AG04449 (cell line): ENCODE data around the gene PCDHGC3.

ENCODE experiments used
- CTCF ChIA-PET: fragments of 350-600 bp; formaldehyde crosslinking; extraction: SDS; loops from one replicate; lab custom pipeline; 2021; ENCODE audit warnings: antibody characterized with exemption; lab: Yijun Ruan, JAX
- POLR2A ChIA-PET: fragments of 400-600, 350-600 bp; formaldehyde crosslinking; extraction: SDS; loops from one replicate; lab custom pipeline; 2020; ENCODE audit warnings: antibody characterized with exemption, inconsistent platforms; lab: Yijun Ruan, JAX
- DNase-seq: peaks from one replicate; pipeline ENCODE4 v3.0.0-alpha.2; 2010; ENCODE audit warnings: low read depth, low spot score
- H3K4me3 ChIP-seq: 2 replicates; pipeline ENCODE4 v1.5.1; 2011; ENCODE audit warnings: low read depth, mild to moderate bottlenecking, control low read depth, low read length
- TF ChIP-seq, protein P1 (sequence below): IDR thresholded peaks from one replicate; pipeline ENCODE4 v1.5.1; 2011; ENCODE audit warnings: mild to moderate bottlenecking, moderate library complexity, low read length, control low read depth, inconsistent platforms; ENCODE audit not compliant: insufficient read depth; ENCODE audit errors: missing control alignments

PCDHGC3 gene

DNA sequence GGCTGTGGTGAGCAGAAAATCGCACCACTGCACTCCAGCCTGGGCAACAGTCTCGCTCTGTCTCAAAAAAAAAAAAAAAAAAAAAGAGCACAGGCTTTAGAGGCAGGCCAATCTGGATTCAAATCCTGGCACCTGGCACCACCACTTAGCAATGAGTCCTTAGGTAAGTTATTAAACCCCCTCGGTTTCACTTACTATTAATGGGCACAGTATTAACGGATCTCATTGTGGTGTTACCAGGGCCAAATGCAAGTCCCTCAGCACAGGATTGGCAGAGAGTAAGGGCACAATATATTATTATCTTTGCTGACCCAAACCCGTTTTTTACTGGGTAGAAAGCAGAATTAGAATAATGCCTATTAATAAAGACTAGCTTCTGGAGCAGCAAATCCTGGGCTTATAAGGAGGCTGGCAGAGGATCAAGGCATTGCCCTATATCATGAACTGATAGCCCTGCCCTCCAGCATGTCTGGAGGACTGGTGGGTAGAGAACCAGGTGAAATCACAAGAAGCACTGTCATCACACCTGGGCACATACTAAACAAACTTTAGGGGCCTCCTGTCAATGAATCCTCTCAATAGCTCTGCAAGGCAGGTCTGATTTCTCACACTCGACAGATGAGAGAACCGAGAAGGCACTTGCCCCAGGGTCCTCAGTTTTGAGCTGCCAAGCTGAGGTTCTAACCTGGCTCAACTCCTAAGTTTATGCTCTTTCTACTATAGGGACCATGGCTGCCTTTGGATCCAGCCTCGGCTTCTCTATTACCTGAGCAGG is 30.8 kb downstream of the PCDHGC3 start:
- ChIA-PET CTCF (interaction anchor here (1.5 to 37.5 kb wide), 8 partner anchors 8 to 89 kb away, joined by 4 to 856 read pairs (median 12); partner anchors contain the start of genes PCDHGA10, PCDHGA11, PCDHGB7 and PCDHGC3), POLR2A (interaction anchor here (0.5 to 3.1 kb wide), 3 partner anchors 11 to 15 kb away, joined by 4 to 33 read pairs (median 17); no protein-coding TSS in a partner anchor)
- no peak overlapping the region for H3K4me3 ChIP-seq
- no peak for DNase-seq
- TF ChIP-seq, protein P1, sequence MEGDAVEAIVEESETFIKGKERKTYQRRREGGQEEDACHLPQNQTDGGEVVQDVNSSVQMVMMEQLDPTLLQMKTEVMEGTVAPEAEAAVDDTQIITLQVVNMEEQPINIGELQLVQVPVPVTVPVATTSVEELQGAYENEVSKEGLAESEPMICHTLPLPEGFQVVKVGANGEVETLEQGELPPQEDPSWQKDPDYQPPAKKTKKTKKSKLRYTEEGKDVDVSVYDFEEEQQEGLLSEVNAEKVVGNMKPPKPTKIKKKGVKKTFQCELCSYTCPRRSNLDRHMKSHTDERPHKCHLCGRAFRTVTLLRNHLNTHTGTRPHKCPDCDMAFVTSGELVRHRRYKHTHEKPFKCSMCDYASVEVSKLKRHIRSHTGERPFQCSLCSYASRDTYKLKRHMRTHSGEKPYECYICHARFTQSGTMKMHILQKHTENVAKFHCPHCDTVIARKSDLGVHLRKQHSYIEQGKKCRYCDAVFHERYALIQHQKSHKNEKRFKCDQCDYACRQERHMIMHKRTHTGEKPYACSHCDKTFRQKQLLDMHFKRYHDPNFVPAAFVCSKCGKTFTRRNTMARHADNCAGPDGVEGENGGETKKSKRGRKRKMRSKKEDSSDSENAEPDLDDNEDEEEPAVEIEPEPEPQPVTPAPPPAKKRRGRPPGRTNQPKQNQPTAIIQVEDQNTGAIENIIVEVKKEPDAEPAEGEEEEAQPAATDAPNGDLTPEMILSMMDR = no peak

DNA sequence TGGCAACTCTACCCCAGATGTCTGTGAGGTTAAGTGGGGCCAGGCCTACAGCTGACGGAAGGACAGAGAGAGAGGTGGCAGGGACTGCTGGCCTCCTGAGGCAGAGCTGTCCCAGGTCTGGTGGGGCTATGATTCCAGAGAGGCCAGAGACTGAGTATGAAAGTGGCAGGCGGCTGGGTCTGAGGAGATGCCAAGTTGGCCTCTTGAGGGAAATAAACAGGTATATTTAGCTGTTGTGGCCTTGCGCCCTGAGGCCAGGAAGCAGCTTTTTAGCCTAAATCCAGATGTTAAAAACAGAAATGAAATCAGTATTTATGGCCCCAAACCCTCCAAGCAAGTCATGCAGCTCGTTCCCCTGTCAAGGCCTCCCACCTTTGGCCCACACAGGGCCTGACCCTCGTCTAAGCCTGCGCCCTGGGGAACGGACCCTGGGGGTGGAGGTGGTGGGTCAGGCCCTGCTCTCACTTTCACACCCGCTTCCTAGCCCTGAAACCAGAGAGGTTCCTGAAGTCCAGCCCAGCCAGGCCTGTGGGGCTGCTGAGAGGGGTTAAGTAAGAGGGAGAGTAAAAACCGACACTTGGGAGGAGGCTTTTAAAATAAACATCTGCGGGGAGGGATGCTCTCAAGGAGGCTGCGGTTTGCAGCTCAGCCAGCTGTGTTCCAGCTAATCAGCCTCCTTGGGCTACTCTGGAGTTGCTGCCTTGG is 31.8 kb downstream of the PCDHGC3 start:
- H3K4me3 ChIP-seq = peak overlapping the region; percentile 48
- ChIA-PET CTCF (interaction anchor here (1.1 to 37.5 kb wide), 11 partner anchors 9 to 111 kb away, joined by 3 to 856 read pairs (median 10); partner anchors contain the start of genes PCDHGA10, PCDHGA11, PCDHGA12 and PCDHGB7), POLR2A (interaction anchor here (0.8 to 3.1 kb wide), 8 partner anchors 11 to 180 kb away, joined by 3 to 33 read pairs (median 14); partner anchors contain the start of genes PCDHGC3 and PCDHGC5)
- TF ChIP-seq, protein P1 = no peak
- peak; percentile 67 for DNase-seq

DNA sequence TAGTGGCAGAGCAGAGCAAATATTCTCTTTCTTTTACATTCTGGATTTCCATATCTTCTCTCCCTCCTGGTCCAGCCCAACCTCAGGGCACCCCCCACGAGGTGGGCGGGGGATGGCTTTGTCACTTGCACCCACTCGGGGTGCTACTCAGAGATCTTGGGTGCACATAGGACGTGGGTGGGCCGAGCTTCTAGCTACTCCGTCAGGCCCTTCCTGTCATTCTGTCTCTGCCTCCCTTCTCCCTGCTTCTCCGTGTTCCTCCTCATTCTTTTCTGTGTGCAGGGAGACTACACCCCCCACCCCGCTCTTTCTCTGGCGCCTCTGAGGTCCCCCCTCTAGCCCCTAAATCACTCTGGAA is 32.7 kb downstream of the PCDHGC3 start:
- ChIA-PET POLR2A (interaction anchor here (0.9 to 3.1 kb wide), 10 partner anchors 10 to 49 kb away, joined by 3 to 33 read pairs (median 11); partner anchors contain the start of genes PCDHGC3 and PCDHGC5), CTCF (interaction anchor here (1.1 to 37.5 kb wide), 11 partner anchors 9 to 164 kb away, joined by 3 to 856 read pairs (median 10); partner anchors contain the start of genes PCDHGA10, PCDHGA11, PCDHGA12 and PCDHGA3)
- H3K4me3 ChIP-seq = peak overlapping the region; percentile 48
- DNase-seq = no peak
- TF ChIP-seq, protein P1 = no peak

GRCh38 chr5:141508798-141509611 is 33.2 kb downstream of the PCDHGC3 start:
- POLR2A ChIA-PET = interaction anchor here (0.7 to 3.1 kb wide), 11 partner anchors 9 to 48 kb away, joined by 3 to 33 read pairs (median 6); partner anchors contain the start of genes PCDHGC3 and PCDHGC5
- peak overlapping the region; percentile 48 for H3K4me3 ChIP-seq
- TF ChIP-seq, protein P1 = no peak
- peak; percentile 91 for DNase-seq
- CTCF ChIA-PET = interaction anchor here (1.1 to 37.5 kb wide), 11 partner anchors 8 to 165 kb away, joined by 3 to 856 read pairs (median 11); partner anchors contain the start of genes PCDHGA10, PCDHGA11, PCDHGA3 and PCDHGB7

DNA sequence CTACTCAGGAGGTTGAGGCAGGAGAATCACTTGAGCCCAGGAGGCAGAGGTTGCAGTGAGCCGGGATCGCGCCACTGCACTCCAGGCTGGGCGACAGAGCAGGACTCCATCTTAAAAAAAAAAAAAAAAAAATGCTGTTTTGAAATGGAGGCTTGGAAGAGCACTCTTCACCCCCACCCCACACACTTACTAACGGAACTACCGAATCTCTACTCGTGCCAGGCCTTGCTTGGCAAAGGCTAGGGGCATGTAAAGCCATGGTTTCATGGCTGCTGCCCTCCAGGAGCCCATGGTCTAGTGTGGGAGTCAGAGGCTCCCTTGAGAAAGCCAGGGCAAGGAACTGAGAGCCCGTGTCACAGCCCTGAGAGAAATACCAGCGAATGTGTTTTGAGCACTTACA is 34.4 kb downstream of the PCDHGC3 start:
- CTCF ChIA-PET = interaction anchor here (0.8 to 37.5 kb wide), 9 partner anchors 7 to 162 kb away, joined by 3 to 856 read pairs (median 23); partner anchors contain the start of genes PCDHGA10, PCDHGA11, PCDHGA12 and PCDHGB7
- POLR2A ChIA-PET = interaction anchor here (0.9 kb wide), 1 partner anchor 20 kb away, joined by 3 read pairs; no protein-coding TSS in a partner anchor

More for the DNA sequence above, 34.4 kb downstream of the PCDHGC3 start:
- no peak overlapping the region for H3K4me3 ChIP-seq
- TF ChIP-seq, protein P1 = no peak
- DNase-seq = no peak
